Mucosa of stomach (tissue), 1 donor: ENCODE measurements around the gene KIF26A.
"Not testable (repeated sequence)": the region's sequence is repeated elsewhere in the genome, so short reads cannot be mapped to it uniquely, and the experiment has no call there.

ENCODE experiments used
- H3K27me3 ChIP-seq: one replicate; pipeline ENCODE4 v1.7.0; 2013; ENCODE audit warnings: mild to moderate bottlenecking, low read length; ENCODE audit not compliant: control insufficient read depth, insufficient read depth
- H3K36me3 ChIP-seq: one replicate; pipeline ENCODE4 v1.7.0; 2013; ENCODE audit warnings: low read length; ENCODE audit not compliant: control insufficient read depth, insufficient read depth
- H3K4me1 ChIP-seq: one replicate; pipeline ENCODE4 v1.7.0; 2013; ENCODE audit warnings: mild to moderate bottlenecking, low read length; ENCODE audit not compliant: control insufficient read depth, insufficient read depth
- H3K4me3 ChIP-seq: one replicate; pipeline ENCODE4 v1.7.0; 2013; ENCODE audit warnings: low read length
- H3K9ac ChIP-seq: one replicate; pipeline ENCODE4 v1.7.0; 2013; ENCODE audit warnings: mild to moderate bottlenecking, low read length, moderate library complexity
- H3K9me3 ChIP-seq: one replicate; pipeline ENCODE4 v1.7.0; 2013; ENCODE audit warnings: mild to moderate bottlenecking, low read length, moderate library complexity; ENCODE audit not compliant: control insufficient read depth
- donor health status: Pancreatic carcinoma.

Gene KIF26A

DNA sequence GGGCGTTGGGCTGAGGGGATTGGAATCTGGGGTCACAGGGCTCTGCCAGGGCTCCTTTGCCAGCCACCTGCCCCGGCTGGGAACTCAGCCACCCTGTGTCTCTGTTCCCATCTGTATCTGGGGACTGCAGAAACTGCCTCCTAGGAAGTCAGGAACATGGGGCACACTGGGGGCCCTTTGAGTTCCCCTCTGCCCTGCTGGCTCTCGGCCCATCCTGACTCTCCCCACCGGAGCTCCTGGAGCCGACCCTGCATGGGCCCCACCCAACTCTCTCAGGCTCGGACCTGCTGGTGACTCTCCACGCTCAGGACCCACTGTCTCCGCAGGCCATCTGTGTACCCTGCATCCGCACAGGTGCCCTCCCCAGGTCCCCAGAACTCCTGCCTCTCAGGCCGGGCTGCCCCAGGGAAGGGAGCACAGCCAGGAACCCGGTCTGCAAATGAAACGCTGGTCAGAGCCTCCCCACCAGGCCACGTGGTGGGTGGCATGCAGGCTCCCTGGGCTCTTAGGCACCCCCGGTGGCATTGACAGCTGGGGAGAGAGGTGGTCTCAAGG, 82.8 kb downstream of the KIF26A start:
- no peaks in the 10 kb centered on the region for H3K9me3 ChIP-seq
- H3K4me3 ChIP-seq: no peak overlapping the region
- no peaks in the 10 kb centered on the region for H3K36me3 ChIP-seq
- H3K9ac ChIP-seq: no peak overlapping the region
- no peaks in the 10 kb centered on the region for H3K27me3 ChIP-seq
- H3K4me1 ChIP-seq: peaks cover 37% of the 10 kb centered on the region

DNA sequence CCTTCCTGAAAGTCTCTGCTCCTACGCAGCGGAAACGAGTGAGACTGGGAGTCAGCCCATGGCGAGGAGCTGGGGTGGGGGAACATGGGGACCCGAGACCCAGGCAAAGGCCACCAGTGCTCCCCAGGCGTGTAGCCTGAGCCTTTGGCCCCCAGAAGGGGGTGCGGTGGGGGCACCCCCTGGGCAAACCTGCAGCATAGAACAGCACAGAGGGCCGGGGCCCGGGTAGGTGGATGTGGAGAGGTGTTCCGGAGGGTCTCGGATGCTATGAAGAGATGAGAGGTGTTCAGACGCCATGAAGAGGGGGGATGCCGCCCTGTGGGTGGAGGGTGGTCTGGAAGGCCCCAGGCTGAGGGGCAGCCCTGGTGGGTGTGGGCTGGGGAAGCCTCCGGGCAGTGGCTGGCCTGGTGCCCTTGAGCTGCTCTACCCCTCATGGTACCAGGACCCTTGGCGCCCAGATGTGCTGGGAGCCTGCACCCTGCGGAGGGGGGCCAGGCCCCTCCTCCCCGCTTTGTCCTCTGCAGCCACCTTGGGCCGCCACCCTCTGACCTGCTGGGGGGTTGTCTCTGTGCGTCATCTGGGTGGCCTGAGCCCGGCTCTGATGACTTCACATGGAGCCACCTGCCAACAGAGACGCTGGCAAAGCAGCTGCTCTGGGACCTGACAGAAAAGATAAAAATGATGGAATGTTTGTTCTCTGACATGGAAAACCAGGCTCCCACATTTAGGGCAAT, 83.4 kb downstream of the KIF26A start:
- Histone ChIP-seq H3K9ac (no peak overlapping the region), H3K4me3 (no peak overlapping the region), H3K4me1 (peaks cover 44% of the 10 kb centered on the region), H3K27me3 (no peaks in the 10 kb centered on the region), H3K36me3 (no peaks in the 10 kb centered on the region), H3K9me3 (no peaks in the 10 kb centered on the region)

- Histone ChIP-seq H3K9me3 (peaks cover 2% of the 10 kb centered on the region), H3K4me1 (peaks cover 47% of the 10 kb centered on the region), H3K9ac (no peak overlapping the region), H3K27me3 (no peaks in the 10 kb centered on the region), H3K36me3 (no peaks in the 10 kb centered on the region), H3K4me3 (no peak overlapping the region)
These were observed 84.1 kb downstream of the KIF26A start for GRCh38 chr14:104222396-104223036.

- Histone ChIP-seq H3K36me3 (no peaks in the 10 kb centered on the region), H3K9ac (no peak overlapping the region), H3K27me3 (no peaks in the 10 kb centered on the region), H3K4me3 (no peak overlapping the region), H3K4me1 (peaks cover 47% of the 10 kb centered on the region), H3K9me3 (peaks cover 6% of the 10 kb centered on the region)
These were observed 85.0 kb downstream of the KIF26A start for GRCh38 chr14:104223101-104224041.

- H3K4me1 ChIP-seq: peaks cover 53% of the 10 kb centered on the region
- H3K27me3 ChIP-seq: no peaks in the 10 kb centered on the region
- no peak overlapping the region for H3K9ac ChIP-seq
- H3K36me3 ChIP-seq: no peaks in the 10 kb centered on the region
- H3K4me3 ChIP-seq: no peak overlapping the region
- H3K9me3 ChIP-seq: peaks cover 6% of the 10 kb centered on the region
These were observed 85.7 kb downstream of the KIF26A start for GRCh38 chr14:104224131-104224505.

DNA sequence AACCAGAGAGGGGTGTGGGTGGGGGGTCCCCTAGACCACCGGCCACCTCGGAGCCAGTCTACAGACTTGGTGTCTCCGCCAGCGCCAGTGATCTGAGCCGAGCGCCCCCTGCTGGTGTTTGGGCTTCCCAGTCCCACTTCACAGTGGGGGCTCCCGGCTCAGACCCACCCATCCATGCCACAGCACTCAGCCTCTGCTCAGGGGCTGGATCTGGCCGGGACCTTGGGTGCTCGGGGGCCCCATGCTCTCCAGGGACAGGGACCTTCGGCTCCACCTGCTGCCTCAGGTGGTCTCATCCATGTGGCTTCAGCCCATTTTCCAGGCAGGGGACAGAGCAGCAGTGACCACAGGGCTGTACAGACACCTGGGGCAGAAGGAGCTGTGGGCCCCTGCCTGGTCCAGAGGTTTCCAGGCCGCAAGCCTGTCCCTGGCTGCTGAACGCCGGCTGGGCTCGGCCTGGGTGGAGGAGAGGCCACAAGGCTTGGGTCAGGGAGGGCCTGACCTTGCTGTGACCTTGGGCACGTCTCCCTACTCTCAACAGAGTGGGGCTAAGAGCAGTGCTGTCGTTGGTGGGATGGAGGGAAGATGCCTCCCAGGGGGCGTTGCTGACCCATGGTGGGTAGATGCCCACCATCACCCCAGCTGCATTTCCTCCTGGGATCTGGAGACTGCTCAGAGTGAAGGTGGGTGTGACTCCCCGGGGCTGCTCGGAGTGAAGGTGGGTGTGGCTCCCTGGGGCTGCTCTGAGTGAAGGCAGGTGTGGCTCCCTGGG, 86.3 kb downstream of the KIF26A start:
- H3K36me3 ChIP-seq: no peaks in the 10 kb centered on the region
- no peak overlapping the region for H3K9ac ChIP-seq
- H3K4me3 ChIP-seq: no peak overlapping the region
- peaks cover 59% of the 10 kb centered on the region for H3K4me1 ChIP-seq
- peaks cover 6% of the 10 kb centered on the region for H3K9me3 ChIP-seq
- H3K27me3 ChIP-seq: no peaks in the 10 kb centered on the region

DNA sequence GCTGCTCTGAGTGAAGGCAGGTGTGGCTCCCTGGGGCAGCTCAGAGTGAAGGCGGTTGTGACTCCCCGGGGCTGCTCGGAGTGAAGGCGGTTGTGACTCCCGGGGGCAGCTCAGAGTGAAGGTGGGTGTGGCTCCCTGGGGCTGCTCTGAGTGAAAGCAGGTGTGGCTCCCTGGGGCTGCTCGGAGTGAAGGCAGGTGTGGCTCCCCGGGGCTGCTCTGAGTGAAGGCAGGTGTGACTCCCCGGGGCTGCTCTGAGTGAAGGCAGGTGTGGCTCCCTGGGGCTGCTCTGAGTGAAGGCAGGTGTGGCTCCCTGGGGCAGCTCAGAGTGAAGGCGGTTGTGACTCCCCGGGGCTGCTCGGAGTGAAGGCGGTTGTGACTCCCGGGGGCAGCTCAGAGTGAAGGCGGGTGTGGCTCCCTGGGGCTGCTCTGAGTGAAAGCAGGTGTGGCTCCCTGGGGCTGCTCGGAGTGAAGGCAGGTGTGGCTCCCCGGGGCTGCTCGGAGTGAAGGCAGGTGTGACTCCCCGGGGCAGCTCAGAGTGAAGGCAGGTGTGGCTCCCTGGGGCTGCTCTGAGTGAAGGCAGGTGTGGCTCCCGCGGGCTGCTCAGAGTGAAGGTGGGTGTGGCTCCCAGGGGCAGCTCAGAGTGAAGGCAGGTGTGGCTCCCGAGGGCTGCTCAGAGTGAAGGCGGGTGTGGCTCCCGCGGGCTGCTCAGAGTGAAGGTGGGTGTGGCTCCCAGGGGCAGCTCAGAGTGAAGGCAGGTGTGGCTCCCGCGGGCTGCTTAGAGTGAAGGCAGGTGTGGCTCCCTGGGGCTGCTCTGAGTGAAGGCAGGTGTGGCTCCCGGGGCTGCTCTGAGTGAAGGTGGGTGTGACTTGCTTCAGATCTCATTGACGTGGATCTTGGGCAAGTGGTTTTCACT, 87.1 kb downstream of the KIF26A start:
- not testable (repeated sequence) for H3K27me3 ChIP-seq, H3K9me3 ChIP-seq, H3K9ac ChIP-seq, H3K36me3 ChIP-seq, H3K4me3 ChIP-seq
- peaks cover 60% of the 10 kb centered on the region for H3K4me1 ChIP-seq

GRCh38 chr14:104226421-104227383, 88.3 kb downstream of the KIF26A start:
- peaks cover 58% of the 10 kb centered on the region for H3K4me1 ChIP-seq
- no peaks in the 10 kb centered on the region for H3K36me3 ChIP-seq
- no peak overlapping the region for H3K4me3 ChIP-seq
- H3K9ac ChIP-seq: no peak overlapping the region
- peaks cover 6% of the 10 kb centered on the region for H3K9me3 ChIP-seq
- no peaks in the 10 kb centered on the region for H3K27me3 ChIP-seq

GRCh38 chr14:104227806-104228205, 89.4 kb downstream of the KIF26A start:
- Histone ChIP-seq H3K9me3 (peaks cover 6% of the 10 kb centered on the region), H3K9ac (no peak overlapping the region), H3K36me3 (no peaks in the 10 kb centered on the region)

GRCh38 chr14:104228221-104228620, 89.8 kb downstream of the KIF26A start:
- Histone ChIP-seq H3K27me3 (no peaks in the 10 kb centered on the region), H3K4me3 (no peak overlapping the region), H3K9ac (no peak overlapping the region), H3K36me3 (no peaks in the 10 kb centered on the region), H3K4me1 (peaks cover 43% of the 10 kb centered on the region), H3K9me3 (peaks cover 6% of the 10 kb centered on the region)

More at GRCh38 chr14:104227806-104228205, 89.4 kb downstream of the KIF26A start:
- H3K27me3 ChIP-seq: no peaks in the 10 kb centered on the region
- H3K4me3 ChIP-seq: no peak overlapping the region
- peaks cover 47% of the 10 kb centered on the region for H3K4me1 ChIP-seq
